NK-92 (cell line): ENCODE results near the gene INPP5D.

Experiments used
- DNase-seq: peaks from one replicate; lab custom pipeline; 2025; ENCODE audit not compliant: unreplicated experiment; lab: John Stamatoyannopoulos, UW

Gene INPP5D

DNA sequence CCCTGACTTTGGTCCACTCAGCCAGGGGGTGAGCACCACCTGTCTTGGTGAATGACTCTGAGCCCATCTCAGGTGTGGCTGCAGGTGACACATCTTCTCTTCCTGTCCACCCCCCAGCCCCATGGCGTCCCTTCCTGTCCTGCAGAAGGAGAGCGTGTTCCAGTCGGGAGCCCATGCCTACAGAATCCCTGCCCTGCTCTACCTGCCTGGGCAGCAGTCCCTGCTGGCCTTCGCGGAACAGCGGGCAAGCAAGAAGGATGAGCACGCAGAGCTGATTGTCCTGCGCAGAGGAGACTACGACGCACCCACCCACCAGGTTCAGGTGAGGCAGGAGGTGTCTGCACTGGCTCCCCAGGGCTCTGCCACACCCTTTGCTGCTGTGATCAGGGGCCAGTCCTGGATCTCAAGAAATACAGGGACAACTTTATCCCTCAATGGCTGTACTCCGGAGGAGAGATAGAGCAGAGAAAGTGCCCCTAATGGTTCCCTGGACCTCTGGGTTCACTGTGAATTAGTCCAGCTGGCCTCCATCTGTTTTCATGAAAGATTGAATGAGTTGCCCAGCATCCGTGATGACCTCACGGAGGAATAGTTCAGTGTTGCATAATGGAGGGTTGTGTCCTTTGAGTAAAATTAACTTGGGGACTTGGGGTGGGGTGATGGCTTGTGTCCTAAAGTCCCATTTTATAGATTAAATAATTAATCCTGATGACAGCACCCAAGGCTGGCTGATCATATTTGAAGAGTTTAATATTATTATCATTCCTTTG, 27.4 kb upstream of the INPP5D start, which contains the start of gene NEU2:
TSS of gene NEU2 (plus strand) at position 122 of the 770 bp plus-strand sequence. CDS start at position 122, 0 bp downstream.
- no peak for DNase-seq

DNA sequence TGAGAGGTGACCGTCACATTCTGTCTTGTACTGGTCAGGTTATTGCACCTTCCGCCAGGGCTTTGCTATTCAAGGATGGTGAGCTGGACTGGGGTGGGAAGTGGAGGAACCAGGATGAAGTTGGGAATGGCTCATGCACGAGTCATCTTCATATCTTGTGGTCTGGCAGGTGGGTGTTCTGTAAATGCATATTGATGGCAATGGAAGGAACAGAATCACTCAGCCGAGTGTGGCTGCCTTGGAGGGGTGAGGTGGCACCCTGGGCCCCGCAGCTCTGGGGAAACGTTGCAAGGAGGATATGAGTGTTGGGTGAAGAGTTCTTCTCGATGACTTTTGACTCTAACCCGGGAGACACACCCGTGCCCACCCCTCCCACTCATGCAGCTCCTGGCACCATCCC, 26.5 kb upstream of the INPP5D start:
- DNase-seq: no peak

DNA sequence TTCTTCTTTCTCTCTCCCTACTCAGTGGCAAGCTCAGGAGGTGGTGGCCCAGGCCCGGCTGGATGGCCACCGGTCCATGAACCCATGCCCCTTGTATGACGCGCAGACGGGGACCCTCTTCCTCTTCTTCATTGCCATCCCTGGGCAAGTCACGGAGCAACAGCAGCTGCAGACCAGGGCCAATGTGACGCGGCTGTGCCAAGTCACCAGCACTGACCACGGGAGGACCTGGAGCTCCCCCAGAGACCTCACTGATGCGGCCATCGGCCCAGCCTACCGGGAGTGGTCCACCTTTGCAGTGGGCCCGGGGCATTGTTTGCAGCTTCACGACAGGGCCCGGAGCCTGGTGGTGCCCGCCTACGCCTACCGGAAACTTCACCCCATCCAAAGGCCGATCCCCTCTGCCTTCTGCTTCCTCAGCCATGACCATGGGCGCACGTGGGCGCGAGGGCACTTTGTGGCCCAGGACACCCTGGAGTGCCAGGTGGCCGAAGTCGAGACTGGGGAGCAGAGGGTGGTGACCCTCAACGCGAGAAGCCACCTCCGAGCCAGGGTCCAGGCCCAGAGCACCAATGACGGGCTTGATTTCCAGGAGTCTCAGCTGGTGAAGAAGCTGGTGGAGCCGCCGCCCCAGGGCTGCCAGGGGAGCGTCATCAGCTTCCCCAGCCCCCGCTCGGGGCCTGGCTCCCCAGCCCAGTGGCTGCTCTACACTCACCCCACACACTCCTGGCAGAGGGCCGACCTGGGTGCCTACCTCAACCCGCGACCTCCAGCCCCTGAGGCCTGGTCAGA, 25.9 kb upstream of the INPP5D start:
- no peak for DNase-seq

DNA sequence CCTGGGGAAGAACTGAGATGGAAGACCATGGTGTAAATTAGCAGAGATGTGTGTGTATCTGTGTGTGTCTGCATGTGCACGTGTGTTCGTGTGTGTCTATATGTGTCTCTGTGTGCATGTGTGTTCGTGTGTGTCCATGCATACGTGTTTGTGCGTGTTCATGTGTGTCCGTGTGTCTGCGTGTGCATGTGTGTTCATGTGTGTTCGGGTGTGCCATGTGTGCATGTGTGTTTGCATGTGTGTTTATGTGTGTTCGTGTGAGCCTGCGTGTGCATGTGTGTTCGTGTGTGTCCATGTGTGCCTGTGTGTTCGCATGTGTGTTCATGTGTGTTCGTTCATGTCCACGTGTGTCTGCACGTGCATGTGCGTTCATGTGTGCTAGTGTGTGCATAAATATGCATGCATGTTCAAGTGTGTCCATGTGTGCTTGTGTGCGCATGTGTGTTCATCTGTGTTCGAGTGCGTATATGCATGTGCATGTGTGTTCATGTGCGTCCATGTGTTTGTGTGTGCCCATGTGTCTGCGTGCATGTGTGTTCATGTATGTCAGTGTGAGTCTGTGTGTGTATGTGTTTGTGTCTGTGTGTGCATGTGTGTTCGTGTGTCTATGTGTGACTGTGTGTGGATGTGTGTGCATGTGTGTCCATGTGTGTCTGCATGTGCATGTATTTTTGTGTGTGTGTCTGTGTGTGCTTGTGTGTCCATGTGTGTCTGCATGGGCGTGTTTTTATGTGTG, 24.5 kb upstream of the INPP5D start:
- no peak for DNase-seq

- no peak for DNase-seq
Observed at GRCh38 chr2:233036162-233036838, 23.8 kb upstream of the INPP5D start.

DNA sequence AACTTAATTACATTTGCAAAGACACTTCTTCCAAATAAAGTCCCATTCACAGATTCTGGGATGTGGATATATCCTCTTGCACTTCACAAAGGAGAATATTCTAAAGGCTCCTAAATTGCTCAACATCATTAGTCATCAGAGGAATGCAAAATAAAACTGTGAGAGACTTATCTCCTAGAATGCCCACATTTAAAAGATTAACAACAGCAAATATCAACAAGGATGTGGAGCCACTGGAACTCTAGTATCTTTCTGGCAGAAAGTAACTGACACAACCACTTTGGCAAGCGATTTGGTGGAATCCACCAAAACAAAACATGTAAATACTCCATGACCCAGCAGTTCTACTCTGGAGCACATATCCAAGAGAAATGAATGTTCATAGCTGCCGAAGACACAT, 23.1 kb upstream of the INPP5D start:
- DNase-seq: no peak

DNA sequence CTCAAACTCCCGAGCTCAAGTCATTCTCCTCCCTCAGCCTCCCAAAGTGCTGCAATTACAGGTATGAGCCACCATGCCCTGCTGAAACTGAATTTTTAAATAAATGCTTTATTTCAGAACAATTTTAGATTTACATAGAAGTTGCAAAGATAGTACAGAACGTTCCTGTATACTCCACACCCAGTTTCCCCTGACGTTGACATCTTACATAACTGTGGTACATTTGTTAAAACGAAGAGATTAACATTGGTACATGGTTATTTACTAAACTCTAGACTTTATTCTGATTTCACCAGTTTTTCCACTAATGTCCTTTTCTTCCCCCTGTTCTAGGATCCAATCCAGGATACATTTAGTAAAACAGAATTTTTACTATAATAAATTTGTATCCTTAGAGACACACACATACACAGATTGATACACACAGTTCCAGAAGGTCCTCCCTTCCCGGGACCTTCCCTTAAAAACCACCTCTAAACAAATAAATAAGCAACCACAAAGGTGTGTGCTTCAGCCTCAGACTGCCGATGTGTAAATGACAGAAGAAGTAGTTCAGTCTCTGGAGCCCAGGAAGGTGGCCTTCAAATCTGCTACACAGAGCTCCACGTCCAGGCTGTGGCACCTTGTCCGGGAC, 20.8 kb upstream of the INPP5D start:
- no peak for DNase-seq

- no peak for DNase-seq
Observed at GRCh38 chr2:233039846-233040530, 20.2 kb upstream of the INPP5D start.

DNA sequence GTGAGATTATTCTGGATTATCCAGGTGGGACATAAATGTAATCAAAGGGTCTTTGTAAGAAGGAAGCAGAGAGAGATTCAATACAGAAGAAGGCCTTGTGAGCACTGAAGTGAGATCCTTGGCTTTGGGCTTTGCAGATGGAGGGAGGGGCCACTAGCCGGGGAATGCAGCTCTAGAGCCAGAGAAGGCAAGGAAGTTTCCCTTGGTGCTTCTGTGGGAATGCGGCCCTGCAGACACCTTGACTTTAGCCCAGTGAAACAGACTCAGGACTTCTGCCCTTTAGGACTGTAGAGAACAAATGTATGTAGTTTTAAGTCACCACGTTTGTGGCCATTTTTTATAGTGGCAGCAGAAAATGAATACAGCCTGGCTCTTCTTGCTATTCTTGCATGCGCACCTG, 19.6 kb upstream of the INPP5D start:
- DNase-seq: no peak

DNA sequence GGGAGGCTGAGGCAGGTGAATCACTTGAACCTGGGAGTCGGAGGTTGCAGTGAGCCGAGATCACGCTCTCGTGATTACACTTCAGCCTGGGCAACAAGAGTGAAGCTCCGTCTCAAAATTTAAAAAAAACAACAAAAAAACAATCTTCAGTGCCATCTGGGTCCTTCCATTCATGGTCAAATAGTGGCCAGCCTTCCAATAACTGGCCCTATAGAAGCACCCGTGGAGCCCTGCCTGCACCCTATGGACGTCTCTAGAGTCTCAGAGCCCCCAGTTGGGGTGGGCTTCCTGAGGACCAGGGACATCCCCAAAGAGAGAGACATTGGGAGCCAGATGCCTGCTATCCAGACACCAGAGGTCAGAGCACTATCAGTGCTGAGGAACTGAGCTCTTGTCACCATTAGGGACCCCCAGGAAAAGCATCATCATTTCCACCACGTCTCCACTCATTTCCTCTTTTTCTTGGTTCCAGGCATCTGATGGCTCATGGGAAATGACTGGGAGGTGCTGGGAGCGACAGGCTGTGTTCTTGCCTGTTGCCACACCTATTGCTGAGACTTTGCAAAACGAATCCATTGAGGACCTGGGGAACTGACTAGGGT, 18.3 kb upstream of the INPP5D start:
- no peak for DNase-seq

- DNase-seq: no peak
Observed at GRCh38 chr2:233042549-233042948, 17.6 kb upstream of the INPP5D start.

GRCh38 chr2:233044974-233045605, 15.1 kb upstream of the INPP5D start:
- no peak for DNase-seq

DNA sequence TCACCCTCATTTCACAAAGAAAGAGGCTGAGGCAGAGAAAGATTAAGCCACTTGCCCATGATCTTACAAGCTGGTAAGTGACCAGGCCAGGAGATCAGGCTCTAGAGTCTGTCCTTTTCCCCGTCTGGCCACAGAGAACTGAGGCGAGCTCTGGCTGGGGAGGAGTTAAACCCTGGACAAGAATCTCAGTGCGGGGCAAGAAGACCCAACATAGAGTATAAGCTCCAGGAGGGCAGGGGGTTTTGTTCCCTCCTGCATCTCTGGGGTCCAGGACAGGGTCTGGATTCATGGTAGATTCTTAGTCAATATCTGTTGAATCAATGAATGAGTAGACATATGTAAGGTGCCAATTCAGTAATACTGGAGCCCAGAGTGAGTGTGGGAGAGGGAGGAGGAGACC, 12.9 kb upstream of the INPP5D start:
- no peak for DNase-seq

DNA sequence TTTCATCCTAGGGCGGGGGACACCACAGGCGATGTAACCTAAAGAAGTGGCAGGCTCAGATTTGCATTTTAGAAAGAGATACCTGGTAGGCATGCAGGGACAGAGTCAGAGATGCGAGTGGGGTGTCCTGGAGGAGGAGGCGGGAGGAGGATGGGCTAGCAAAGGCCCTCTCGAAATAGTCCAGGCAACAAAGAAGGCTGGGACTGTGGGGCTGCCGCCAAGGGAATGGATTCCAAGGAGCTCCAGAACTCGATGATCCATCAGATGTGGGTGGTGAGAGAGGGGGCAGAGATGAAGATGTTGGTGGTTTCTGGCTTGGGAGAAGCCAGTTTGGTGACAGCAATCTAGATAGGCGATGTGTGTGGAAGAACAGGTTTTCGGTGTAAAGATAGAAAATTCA, 12.5 kb upstream of the INPP5D start:
- DNase-seq: no peak

DNA sequence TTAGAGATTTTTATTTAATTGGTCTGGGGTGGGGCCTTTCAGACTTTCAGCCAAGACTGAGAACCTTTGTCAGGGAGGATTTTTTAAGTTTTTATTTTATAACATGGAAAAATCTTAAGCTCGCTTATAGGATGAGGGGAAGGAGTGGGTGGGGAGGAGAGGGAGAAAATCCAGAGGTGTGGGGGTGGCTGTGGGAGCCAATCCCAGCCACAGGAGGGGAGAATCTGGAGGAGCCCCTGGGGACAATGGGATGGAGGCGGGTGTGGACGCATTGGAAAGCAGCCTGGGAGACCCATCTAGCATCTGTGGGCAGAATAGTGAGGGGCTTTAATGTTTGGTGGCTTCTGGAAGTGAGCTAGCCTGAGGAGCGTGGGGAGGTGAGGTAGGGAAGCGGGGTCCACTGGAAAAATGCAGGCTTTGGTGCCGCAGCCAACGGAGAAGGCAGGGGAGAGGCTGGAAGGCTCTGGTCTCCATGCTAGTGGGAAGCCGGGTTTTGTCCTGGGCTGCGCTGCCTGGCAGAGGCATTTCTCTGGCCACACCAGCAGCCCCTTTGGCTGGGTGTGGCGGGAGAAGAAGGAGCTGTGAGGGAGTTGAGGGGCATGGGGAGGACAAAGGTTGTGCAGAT, 11.5 kb upstream of the INPP5D start:
- no peak for DNase-seq

DNA sequence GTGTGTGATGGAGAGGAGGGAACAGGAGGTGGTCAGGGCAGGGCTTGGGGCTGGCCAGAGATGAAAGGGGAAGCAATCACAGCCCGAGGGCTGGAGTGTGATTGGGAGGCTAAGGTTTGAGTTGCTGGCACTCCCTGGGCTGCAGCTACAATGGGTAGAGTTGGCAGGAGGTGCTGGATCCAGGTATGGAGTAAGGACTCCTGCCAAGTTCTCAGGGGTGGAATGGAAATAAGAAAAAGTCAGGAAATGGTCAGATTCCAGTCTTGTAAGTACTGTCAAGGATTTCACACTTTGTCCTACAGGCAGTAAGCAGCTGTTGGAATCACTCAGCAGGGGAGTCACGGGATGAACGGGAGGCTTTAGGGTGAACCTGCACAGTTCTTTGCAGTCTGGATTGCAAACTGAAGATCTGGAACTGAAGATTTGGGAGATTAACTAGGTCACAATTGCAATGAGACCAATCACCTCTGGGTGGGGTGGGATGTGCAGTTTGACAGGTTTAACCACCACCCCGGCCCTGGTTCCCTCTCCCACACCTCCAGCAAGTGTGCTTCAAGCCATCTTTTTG, 10.9 kb upstream of the INPP5D start:
- DNase-seq: no peak

GRCh38 chr2:233051241-233052149, 8.6 kb upstream of the INPP5D start:
- DNase-seq: no peak
